Measurements from ENCODE around the gene ZNF169. TPM values are rescaled to one million over a fixed set of nuclear protein-coding genes. Genes with fewer than 3 reads are reported as not detected.
"Not testable (repeated sequence)": the region's sequence is repeated elsewhere in the genome, so short reads cannot be mapped to it uniquely, and the experiment has no call there.

Gene ZNF169
- total RNA-seq, 3 donors from 2014 or later (not counting 1 experiment from before 2014, with no cell fraction given) = 4.6 to 11.3 (median 8.9) TPM

DNA sequence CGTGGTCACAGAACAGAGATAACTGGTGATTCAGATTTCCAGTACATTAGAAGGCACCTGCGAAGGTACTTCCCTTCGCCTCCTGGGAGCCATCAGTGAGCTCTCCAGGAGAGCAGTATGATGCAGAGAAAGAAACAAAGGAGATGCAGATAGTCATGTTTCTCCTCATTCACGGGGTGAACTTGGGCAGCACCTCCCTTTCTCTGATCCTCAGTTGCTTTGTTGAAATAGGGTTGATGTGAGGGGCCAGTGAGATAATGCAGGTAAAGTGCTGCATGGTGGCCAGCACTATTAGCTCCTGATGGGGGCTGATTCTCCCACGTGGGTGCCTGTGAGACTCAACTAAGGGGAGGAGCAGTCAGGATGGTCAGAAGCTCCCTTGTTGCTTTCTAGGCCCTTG, 46.6 kb upstream of the ZNF169 start:
- Histone ChIP-seq H3K27ac (ENCODE audit: low read length) (no peak overlapping the region), H3K4me3 (ENCODE audit: low read length) (no peak overlapping the region), H3K9me3 (ENCODE audit: control insufficient read depth, insufficient read depth, low read length) (no peaks in the 10 kb centered on the region), H3K27me3 (ENCODE audit: control insufficient read depth, insufficient read depth, low read length) (peaks cover 2% of the 10 kb centered on the region), H3K4me1 (ENCODE audit: control insufficient read depth, insufficient read depth, low read length) (peaks cover 4% of the 10 kb centered on the region), H3K36me3 (ENCODE audit: control insufficient read depth, insufficient read depth, low read length) (no peaks in the 10 kb centered on the region)
- DNase-seq (no peak), ATAC-seq (no peak)
- WGBS (ENCODE audit: insufficient coverage) = 83% methylated on average over 5 of the region's 5 CpGs
- Mint-ChIP-seq H3K9me3 (no peaks in the 10 kb centered on the region), H3K36me3 (no peaks in the 10 kb centered on the region), H3K27me3 (ENCODE audit: low read depth in 2 of 2) (peaks cover 7 to 8% of the 10 kb centered on the region in 2 donors), H3K4me1 (peaks cover 5% of the 10 kb centered on the region in 2 donors), H3K27ac (no peak overlapping the region), H3K4me3 (no peak overlapping the region)
- intact Hi-C loops (cut with micrococcal nuclease) = loop anchor here (2.0 kb wide), 1 partner anchor 386 kb away; no protein-coding TSS in a partner anchor
- TF ChIP-seq, protein P1, sequence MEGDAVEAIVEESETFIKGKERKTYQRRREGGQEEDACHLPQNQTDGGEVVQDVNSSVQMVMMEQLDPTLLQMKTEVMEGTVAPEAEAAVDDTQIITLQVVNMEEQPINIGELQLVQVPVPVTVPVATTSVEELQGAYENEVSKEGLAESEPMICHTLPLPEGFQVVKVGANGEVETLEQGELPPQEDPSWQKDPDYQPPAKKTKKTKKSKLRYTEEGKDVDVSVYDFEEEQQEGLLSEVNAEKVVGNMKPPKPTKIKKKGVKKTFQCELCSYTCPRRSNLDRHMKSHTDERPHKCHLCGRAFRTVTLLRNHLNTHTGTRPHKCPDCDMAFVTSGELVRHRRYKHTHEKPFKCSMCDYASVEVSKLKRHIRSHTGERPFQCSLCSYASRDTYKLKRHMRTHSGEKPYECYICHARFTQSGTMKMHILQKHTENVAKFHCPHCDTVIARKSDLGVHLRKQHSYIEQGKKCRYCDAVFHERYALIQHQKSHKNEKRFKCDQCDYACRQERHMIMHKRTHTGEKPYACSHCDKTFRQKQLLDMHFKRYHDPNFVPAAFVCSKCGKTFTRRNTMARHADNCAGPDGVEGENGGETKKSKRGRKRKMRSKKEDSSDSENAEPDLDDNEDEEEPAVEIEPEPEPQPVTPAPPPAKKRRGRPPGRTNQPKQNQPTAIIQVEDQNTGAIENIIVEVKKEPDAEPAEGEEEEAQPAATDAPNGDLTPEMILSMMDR (IDR thresholded peaks at IDR 0.05) = no peak

GRCh38 chr9:94213511-94214124, 45.5 kb upstream of the ZNF169 start:
- H3K36me3 Mint-ChIP-seq = no peaks in the 10 kb centered on the region
- H3K4me1 ChIP-seq (ENCODE audit: control insufficient read depth, insufficient read depth, low read length) = peaks cover 4% of the 10 kb centered on the region
- H3K4me1 Mint-ChIP-seq = peaks cover 5% of the 10 kb centered on the region in 2 donors
- H3K27ac ChIP-seq (ENCODE audit: low read length) = no peak overlapping the region
- peak; percentile 61 to 91 for DNase-seq
- WGBS (ENCODE audit: insufficient coverage) = 21% methylated on average over 12 of the region's 12 CpGs
- intact Hi-C loops (cut with micrococcal nuclease) = loop anchor here (1.0 to 2.0 kb wide), 3 partner anchors 148 to 387 kb away; no protein-coding TSS in a partner anchor
- no peak overlapping the region for H3K27ac Mint-ChIP-seq
- H3K9me3 ChIP-seq (ENCODE audit: control insufficient read depth, insufficient read depth, low read length) = no peaks in the 10 kb centered on the region
- H3K36me3 ChIP-seq (ENCODE audit: control insufficient read depth, insufficient read depth, low read length) = no peaks in the 10 kb centered on the region
- H3K4me3 ChIP-seq (ENCODE audit: low read length) = no peak overlapping the region
- H3K27me3 Mint-ChIP-seq (ENCODE audit: low read depth in 2 of 2) = peaks cover 3 to 8% of the 10 kb centered on the region in 2 donors
- TF ChIP-seq, protein P1 (IDR thresholded peaks at IDR 0.05) = peak; percentile 92
- no peaks in the 10 kb centered on the region for H3K9me3 Mint-ChIP-seq
- no peak overlapping the region for H3K4me3 Mint-ChIP-seq
- ATAC-seq = peak; percentile 92 to 99 (median 95)
- H3K27me3 ChIP-seq (ENCODE audit: control insufficient read depth, insufficient read depth, low read length) = peaks cover 2% of the 10 kb centered on the region

- no peak overlapping the region for H3K27ac ChIP-seq (ENCODE audit: low read length)
- H3K4me1 ChIP-seq (ENCODE audit: control insufficient read depth, insufficient read depth, low read length) = no peaks in the 10 kb centered on the region
- H3K27me3 Mint-ChIP-seq (ENCODE audit: low read depth in 2 of 2) = peaks cover 6 to 23% of the 10 kb centered on the region in 2 donors
- H3K9me3 Mint-ChIP-seq = peaks cover 2% of the 10 kb centered on the region in 2 donors
- no peaks in the 10 kb centered on the region for H3K9me3 ChIP-seq (ENCODE audit: control insufficient read depth, insufficient read depth, low read length)
- no peaks in the 10 kb centered on the region for H3K36me3 Mint-ChIP-seq
- intact Hi-C loops (cut with micrococcal nuclease) = no loop called here
- no peaks in the 10 kb centered on the region for H3K4me1 Mint-ChIP-seq
- H3K4me3 Mint-ChIP-seq = no peak overlapping the region
- H3K4me3 ChIP-seq (ENCODE audit: low read length) = no peak overlapping the region
- DNase-seq (no peak), ATAC-seq (no peak)
- WGBS (ENCODE audit: insufficient coverage) = no CpG with 5 or more reads among the region's 1 CpG
- H3K36me3 ChIP-seq (ENCODE audit: control insufficient read depth, insufficient read depth, low read length) = no peaks in the 10 kb centered on the region
- H3K27ac Mint-ChIP-seq = no peak overlapping the region
- peaks cover 6% of the 10 kb centered on the region for H3K27me3 ChIP-seq (ENCODE audit: control insufficient read depth, insufficient read depth, low read length)
- TF ChIP-seq, protein P1 (IDR thresholded peaks at IDR 0.05) = no peak
These were observed 36.2 kb upstream of the ZNF169 start for GRCh38 chr9:94222870-94223269.

GRCh38 chr9:94225413-94225812, 33.7 kb upstream of the ZNF169 start:
- H3K36me3 ChIP-seq (ENCODE audit: control insufficient read depth, insufficient read depth, low read length); H3K4me1 Mint-ChIP-seq; DNase-seq; H3K9me3 ChIP-seq (ENCODE audit: control insufficient read depth, insufficient read depth, low read length); H3K4me3 Mint-ChIP-seq; H3K4me1 ChIP-seq (ENCODE audit: control insufficient read depth, insufficient read depth, low read length); ATAC-seq; H3K27me3 ChIP-seq (ENCODE audit: control insufficient read depth, insufficient read depth, low read length); H3K36me3 Mint-ChIP-seq; H3K27ac ChIP-seq (ENCODE audit: low read length); intact Hi-C loops (cut with micrococcal nuclease); H3K4me3 ChIP-seq (ENCODE audit: low read length); H3K27ac Mint-ChIP-seq; H3K9me3 Mint-ChIP-seq: not testable (repeated sequence)
- WGBS (ENCODE audit: insufficient coverage) = 94% methylated on average over 2 of the region's 2 CpGs
- peaks cover 16 to 22% of the 10 kb centered on the region in 2 donors for H3K27me3 Mint-ChIP-seq (ENCODE audit: low read depth in 2 of 2)
